Heart left ventricle (tissue), 16 donors: ENCODE measurements around the gene TXNDC9. TPM values are rescaled to one million over a fixed set of nuclear protein-coding genes. Genes with fewer than 3 reads are reported as not detected.

Experiments used
- ATAC-seq, 4 donors: fragments of 200-7000 bp; cut with Tn5 transposase; one replicate each; pipeline ENCODE4 v1.9.1; 2020 to 2022; ENCODE audit warnings: moderate library complexity in 4 of 4, mild to moderate bottlenecking in 3 of 4, moderate number of reproducible peaks in 1 of 4
- DNase-seq, 5 donors: peaks; one replicate each; pipeline ENCODE4 v3.0.0-alpha.2; 2020
- H3K27ac ChIP-seq, 12 donors: fragments of 200-600 bp; sonication (generic) in 4 of 12; one replicate each; pipeline versions ENCODE4 v1.5.0 to v1.8.0; 2016 to 2022; ENCODE audit warnings: mild to moderate bottlenecking in 2 of 12
- H3K27me3 ChIP-seq, 9 donors: fragments of 200-600 bp; sonication (generic) in 2 of 9; one replicate each; pipeline versions ENCODE4 v1.5.1 to v1.8.0; 2016 to 2022; ENCODE audit warnings: mild to moderate bottlenecking in 3 of 9
- H3K36me3 ChIP-seq, 9 donors: fragments of 200-600 bp; sonication (generic) in 2 of 9; one replicate each; pipeline versions ENCODE4 v1.5.0 to v1.8.0; 2018 to 2022; ENCODE audit warnings: mild to moderate bottlenecking in 2 of 9
- H3K4me1 ChIP-seq, 12 donors: fragments of 200-600 bp; sonication (generic) in 4 of 12; one replicate each; pipeline versions ENCODE4 v1.5.0 to v1.8.0; 2016 to 2022; ENCODE audit warnings: mild to moderate bottlenecking in 3 of 12
- H3K4me3 ChIP-seq, 12 donors: fragments of 200-600 bp; sonication (generic) in 4 of 12; one replicate each; pipeline versions ENCODE4 v1.5.0 to v1.8.0; 2017 to 2022; ENCODE audit warnings: mild to moderate bottlenecking in 9 of 12, moderate library complexity in 4 of 12
- H3K9me3 ChIP-seq, 12 donors: fragments of 200-600 bp; sonication (generic) in 4 of 12; one replicate each; pipeline versions ENCODE4 v1.5.0 to v1.8.0; 2016 to 2022; ENCODE audit warnings: mild to moderate bottlenecking in 1 of 12
- CTCF ChIP-seq, 12 donors: fragments of 200-600 bp; sonication (generic) in 4 of 12; IDR thresholded peaks; one replicate each; pipeline versions ENCODE4 v1.5.0 to v1.8.0; 2018 to 2022; ENCODE audit warnings: antibody characterized with exemption in 12 of 12, mild to moderate bottlenecking in 5 of 12
- POLR2A ChIP-seq, 2 donors: fragments of 450-650 bp; IDR thresholded peaks; one replicate each; pipeline ENCODE4 v1.6.1; 2017; ENCODE audit warnings: antibody characterized with exemption in 2 of 2, mild to moderate bottlenecking in 2 of 2, moderate library complexity in 2 of 2
- WGBS, 4 donors: extraction: QIAGEN DNeasy Blood & Tissue Kit in 2 of 4; methylation state at CpG; one replicate each; pipeline versions ENCODE4 v1.1.5 to v1.1.7; 2013 to 2018; 5-methylcytosine and 5-hydroxymethylcytosine counted together
- intact Hi-C, 10 donors: fragments of 100-400 bp; cut with DNase I; formaldehyde crosslinking; loops; one replicate each; pipeline versions ENCODE4 v1.11.1 to v1.14.2; 2022
- long read RNA-seq, 3 donors: library from polyadenylated mRNA; unstranded; transcript quantifications; one replicate each; pipeline ENCODE4 v2.0.0, GENCODE V29; 2020 to 2021
- polyA plus RNA-seq, 2 donors: library from polyadenylated mRNA; stranded (reverse); fragments of 200-250 nt; gene quantifications; one replicate each; pipeline ENCODE4 v1.2.3, GENCODE V29; 2013
- total RNA-seq, 9 donors: library from RNA; depleted of rRNA in 2 of 9; stranded (reverse); fragments of >200 nt in 2 of 9; fragmentation: NEBNext Ultra II Directional in 3 of 9; extraction: Animal tissue kit (Norgen Biotek cat#: 25700) in 3 of 9; gene quantifications; one replicate each; pipeline versions ENCODE4 v1.1.0 to v1.2.4, GENCODE V29; 2016 to 2023
- donor health status: ischemic (EF 13 %, LVEDD 7.1; RV severe dilation, severe dysfunction).
- donor health status: healthy with polysubstance abuse.
- donor health status: DM: no; HTN: yes; CAD: no.
- donor health status: DM: no; HTN: no; CAD: no.
- donor health status: ischemic (EF 25% LVEDD 6.9; RV normal size, moderate dysfunction).
- donor health status: ischemic (EF 25% LVEDD 5.7; RV mildly dilated, moderate dysfunction).
- donor health status: healthy.
- donor health status: DM: yes; HTN: yes; CAD: no.
- donor health status: ischemic (EF 35%, LVEDD 5.7; RV mildly dilated, moderate dysfunction).
- donor health status: nonischemic (EF 11% LVEDD 7.7; RV severe dilation, severe dysfunction).
- donor health status: DM: yes; HTN: yes; CAD: no.
- donor health status: PGD.
- donor health status: ischemic (EF 29% LVEDD 5.4; RV normal size, mild dysfunction).
- donor health status: nonischemic (EF 23%, LVEDD 6.1; RV moderate dilation, normal function).

The TXNDC9 gene
- 10 to 100 TPM; 19.4 to 34.3 (median 22.7) TPM for total RNA-seq
- polyA plus RNA-seq: 10 to 100 TPM; 15.8 to 37.5 TPM
- long read RNA-seq, donor 1, transcript TXNDC9-201 (5 exons, 1,637 nt): major isoform, 34 of 36 reads
- long read RNA-seq, donor 1, partial matches to known transcripts: 0 of 36 reads
- long read RNA-seq, donor 1, other reads (novel, unspliced or antisense): 1 of 36 reads
- long read RNA-seq, donor 2, transcript TXNDC9-201 (5 exons, 1,637 nt): major isoform, 123 of 128 reads
- long read RNA-seq, donor 2, partial matches to known transcripts: 2 of 128 reads
- long read RNA-seq, donor 2, other reads (novel, unspliced or antisense): 3 of 128 reads
- long read RNA-seq, donor 3, transcript TXNDC9-201 (5 exons, 1,637 nt): major isoform, 37 of 43 reads
- long read RNA-seq, donor 3, partial matches to known transcripts: 0 of 43 reads
- long read RNA-seq, donor 3, other reads (novel, unspliced or antisense): 2 of 43 reads

GRCh38 chr2:99335911-99336803 lies at the start of gene TXNDC9:
TXNDC9 (minus strand) TSS chr2:99336333; CDS start chr2:99333210, 3,123 bp downstream.
- H3K4me1 ChIP-seq: peaks cover 3 to 57% (median 36%) of the 10 kb centered on the region in 12 donors
- ATAC-seq (peak; percentile 91 to 96 (median 94)), DNase-seq (peak; percentile 99)
- H3K4me3 ChIP-seq: peak within 1 kb of the TSS; percentile 48 to 96 (median 82)
- WGBS, 4 donors: 0 to 1% (median 0%) methylated on average over 28 to 60 of the region's 60 CpGs
- no peaks in the 10 kb centered on the region for H3K9me3 ChIP-seq
- TF ChIP-seq POLR2A (IDR thresholded peaks at IDR 0.05): peak in 1 of 2 donors; percentile 82
- no peak for TF ChIP-seq CTCF (IDR thresholded peaks at IDR 0.05)
- intact Hi-C loops: loop anchor here (1.0 to 10.0 kb wide), 10 partner anchors 66 to 181 kb away; partner anchors contain the start of genes MITD1 (in 8 of the 10), MRPL30 (in 8 of the 10), REV1 (in 7 of the 10) and LIPT1 (in 2 of the 10)
- peak within 1 kb of the TSS; percentile 76 to 97 (median 92) for H3K27ac ChIP-seq
- H3K27me3 ChIP-seq: no peaks in the 10 kb centered on the region
- peaks cover 0 to 27% (median 20%) of the 10 kb centered on the region in 9 donors for H3K36me3 ChIP-seq

GRCh38 chr2:99382143-99382542 lies 46.0 kb upstream of the TXNDC9 start:
- no peaks in the 10 kb centered on the region for H3K4me1 ChIP-seq
- ATAC-seq: no peak
- no peaks in the 10 kb centered on the region for H3K27me3 ChIP-seq
- H3K27ac ChIP-seq: no peak overlapping the region
- TF ChIP-seq POLR2A (IDR thresholded peaks at IDR 0.05): no peak
- no peak for TF ChIP-seq CTCF (IDR thresholded peaks at IDR 0.05)
- intact Hi-C loops: no loop called here
- 94 to 98% (median 96%) methylated on average over 2 of the region's 2 CpGs for WGBS, 4 donors
- DNase-seq: no peak
- H3K36me3 ChIP-seq: peaks cover 0 to 85% (median 79%) of the 10 kb centered on the region in 9 donors
- H3K9me3 ChIP-seq: peaks cover 0 to 3% (median 0%) of the 10 kb centered on the region in 12 donors
- no peak overlapping the region for H3K4me3 ChIP-seq

GRCh38 chr2:99380376-99381010 lies 44.4 kb upstream of the TXNDC9 start:
- H3K36me3 ChIP-seq: peaks cover 0 to 97% (median 91%) of the 10 kb centered on the region in 9 donors

More at GRCh38 chr2:99380376-99381010, 44.4 kb upstream of the TXNDC9 start:
- H3K4me3 ChIP-seq: no peak overlapping the region
- peaks cover 0 to 3% (median 0%) of the 10 kb centered on the region in 12 donors for H3K9me3 ChIP-seq
- no peaks in the 10 kb centered on the region for H3K4me1 ChIP-seq
- TF ChIP-seq CTCF (IDR thresholded peaks at IDR 0.05): no peak
- no peak for TF ChIP-seq POLR2A (IDR thresholded peaks at IDR 0.05)
- ATAC-seq: no peak
- no peak for DNase-seq
- intact Hi-C loops: no loop called here
- H3K27me3 ChIP-seq: no peaks in the 10 kb centered on the region
- H3K27ac ChIP-seq: no peak overlapping the region
- WGBS, 4 donors: 94 to 97% (median 95%) methylated on average over 3 of the region's 3 CpGs
